Measurements from ENCODE around the gene CLDN10. TPM values are rescaled to one million over a fixed set of nuclear protein-coding genes. Genes with fewer than 3 reads are reported as not detected.
A peak's percentile ranks its signal among the peaks of the same experiment; 100 is the strongest.

Gene CLDN10
- total and polyA plus RNA-seq, 11 donors, result 0.12 to 0.52 (median 0.29) TPM; not detected in 7

- TF ChIP-seq CTCF (IDR thresholded peaks at IDR 0.05), result no peak
- no peak for TF ChIP-seq POLR2A (IDR thresholded peaks at IDR 0.05)
- no peak for ATAC-seq
- H3K27me3 ChIP-seq, result peaks cover 12 to 56% (median 22%) of the 10 kb centered on the region in 9 donors
- no peak overlapping the region for H3K27ac ChIP-seq
- DNase-seq, result no peak
- no peaks in the 10 kb centered on the region for H3K9me3 ChIP-seq
- peaks cover 0 to 14% (median 5%) of the 10 kb centered on the region in 12 donors for H3K4me1 ChIP-seq
- H3K4me3 ChIP-seq, result no peak overlapping the region
- no peaks in the 10 kb centered on the region for H3K36me3 ChIP-seq
- intact Hi-C loops (cut with DNase I), result no loop called here
These were observed 4.5 kb downstream of the CLDN10 start for GRCh38 chr13:95557013-95557412.

GRCh38 chr13:95559100-95559499 lies 6.6 kb downstream of the CLDN10 start:
- intact Hi-C loops (cut with DNase I), result no loop called here
- WGBS, 4 donors, result 75 to 81% (median 80%) methylated on average over 6 of the region's 6 CpGs
- no peaks in the 10 kb centered on the region for H3K9me3 ChIP-seq
- ATAC-seq (no peak), DNase-seq (no peak)
- H3K4me3 ChIP-seq, result no peak overlapping the region
- H3K36me3 ChIP-seq, result no peaks in the 10 kb centered on the region
- peaks cover 0 to 35% (median 5%) of the 10 kb centered on the region in 9 donors for H3K27me3 ChIP-seq
- TF ChIP-seq POLR2A (IDR thresholded peaks at IDR 0.05) (no peak), CTCF (IDR thresholded peaks at IDR 0.05) (no peak)
- H3K27ac ChIP-seq, result no peak overlapping the region
- H3K4me1 ChIP-seq, result peaks cover 0 to 4% (median 0%) of the 10 kb centered on the region in 12 donors

DNA sequence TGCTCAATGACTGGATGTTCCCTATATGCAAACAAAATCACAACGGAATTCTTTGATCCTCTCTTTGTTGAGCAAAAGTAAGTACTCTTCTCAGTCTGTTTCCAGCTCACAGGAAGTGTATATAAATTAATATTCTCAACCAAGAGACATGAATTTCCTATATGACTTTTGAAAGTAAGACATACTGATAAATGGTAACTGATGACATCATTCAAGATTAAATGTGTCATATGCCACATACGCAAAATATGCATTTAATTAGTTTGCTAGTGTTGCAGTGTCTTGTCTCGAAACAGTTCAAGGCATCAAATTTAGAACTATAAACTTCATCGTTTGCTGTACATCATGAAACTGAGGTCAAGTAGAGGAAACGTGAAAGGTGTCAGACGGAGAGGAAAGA lies 7.9 kb downstream of the CLDN10 start:
- no peaks in the 10 kb centered on the region for H3K9me3 ChIP-seq
- peaks cover 0 to 6% (median 0%) of the 10 kb centered on the region in 12 donors for H3K4me1 ChIP-seq
- TF ChIP-seq POLR2A (IDR thresholded peaks at IDR 0.05) (no peak), CTCF (IDR thresholded peaks at IDR 0.05) (no peak)
- DNase-seq (no peak), ATAC-seq (no peak)
- peaks cover 0 to 28% (median 0%) of the 10 kb centered on the region in 9 donors for H3K27me3 ChIP-seq
- no peak overlapping the region for H3K4me3 ChIP-seq
- H3K36me3 ChIP-seq, result no peaks in the 10 kb centered on the region
- H3K27ac ChIP-seq, result no peak overlapping the region
- 81 to 87% (median 81%) methylated on average over 6 of the region's 6 CpGs for WGBS, 4 donors
- intact Hi-C loops (cut with DNase I), result no loop called here

DNA sequence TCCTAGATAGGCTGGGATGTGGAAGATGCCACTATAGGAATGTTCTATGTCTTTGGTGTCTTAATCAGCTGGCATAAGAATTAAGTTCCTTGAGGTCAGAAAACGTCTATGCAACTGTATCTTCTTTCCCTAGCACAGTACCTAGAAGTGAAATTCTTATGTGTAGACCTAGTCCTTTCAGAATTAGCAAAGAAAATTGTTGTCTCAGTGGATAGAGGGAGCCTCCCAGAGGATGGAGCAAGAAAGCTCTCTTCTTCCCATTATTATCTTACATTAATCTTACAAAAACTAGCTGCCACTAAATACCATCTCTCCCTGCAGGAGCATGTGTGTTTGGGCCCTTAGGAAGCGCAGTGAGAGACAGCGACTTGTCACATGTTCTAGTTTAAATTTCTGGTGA lies 11.6 kb downstream of the CLDN10 start:
- peak overlapping the region in 1 of 12 donors; percentile 29 for H3K27ac ChIP-seq
- DNase-seq, result no peak
- peaks cover 0 to 3% (median 0%) of the 10 kb centered on the region in 12 donors for H3K9me3 ChIP-seq
- no peaks in the 10 kb centered on the region for H3K36me3 ChIP-seq
- peaks cover 0 to 7% (median 0%) of the 10 kb centered on the region in 9 donors for H3K27me3 ChIP-seq
- TF ChIP-seq CTCF (IDR thresholded peaks at IDR 0.05) (no peak), POLR2A (IDR thresholded peaks at IDR 0.05) (no peak)
- peaks cover 0 to 6% (median 0%) of the 10 kb centered on the region in 12 donors for H3K4me1 ChIP-seq
- intact Hi-C loops (cut with DNase I), result no loop called here
- 75 to 81% (median 76%) methylated on average over 3 of the region's 3 CpGs for WGBS, 4 donors
- H3K4me3 ChIP-seq, result no peak overlapping the region
- no peak for ATAC-seq
